Sigmoid colon (tissue), 7 donors: ENCODE data around the gene B4GALNT2. TPM values are rescaled to one million over a fixed set of nuclear protein-coding genes. Genes with fewer than 3 reads are reported as not detected.
A peak's percentile ranks its signal among the peaks of the same experiment; 100 is the strongest.
"Not testable (repeated sequence)": the region's sequence is repeated elsewhere in the genome, so short reads cannot be mapped to it uniquely, and the experiment has no call there.

Experiments used
- DNase-seq: peaks from one replicate; pipeline ENCODE4 v3.0.0-alpha.2; 2019
- H3K27ac ChIP-seq, 4 donors: fragments of 200-600 bp; sonication (generic); one replicate each; pipeline ENCODE4 v1.5.1; 2016 to 2019; ENCODE audit warnings: mild to moderate bottlenecking in 1 of 4
- H3K27me3 ChIP-seq, 3 donors: fragments of 200-600 bp; sonication (generic); one replicate each; pipeline ENCODE4 v1.5.1; 2019; ENCODE audit warnings: mild to moderate bottlenecking in 1 of 3
- H3K36me3 ChIP-seq, 4 donors: fragments of 200-600 bp; sonication (generic); one replicate each; pipeline ENCODE4 v1.5.1; 2016 to 2019
- H3K4me1 ChIP-seq, 4 donors: fragments of 200-600 bp; sonication (generic); one replicate each; pipeline ENCODE4 v1.5.1; 2017 to 2019
- H3K4me3 ChIP-seq, 4 donors: fragments of 200-600 bp; sonication (generic); one replicate each; pipeline ENCODE4 v1.5.1; 2017 to 2019; ENCODE audit warnings: mild to moderate bottlenecking in 2 of 4, moderate library complexity in 1 of 4
- H3K9me3 ChIP-seq, 4 donors: fragments of 200-600 bp in 3 of 4; sonication (generic) in 3 of 4; one replicate each; pipeline versions ENCODE4 v1.5.1 to v1.6.1; 2013 to 2019
- EP300 ChIP-seq, 4 donors: sonication (generic); formaldehyde crosslinking; IDR thresholded peaks; one replicate each; pipeline ENCODE4 v1.6.1; 2017; ENCODE audit warnings: antibody characterized with exemption in 4 of 4
- POLR2A ChIP-seq, 2 donors: fragments of 450-650 bp; IDR thresholded peaks; one replicate each; pipeline ENCODE4 v1.6.1; 2016; ENCODE audit warnings: antibody characterized with exemption in 2 of 2, mild to moderate bottlenecking in 2 of 2, moderate library complexity in 2 of 2
- POLR2AphosphoS5 ChIP-seq, 4 donors: sonication (generic); formaldehyde crosslinking; IDR thresholded peaks; one replicate each; pipeline ENCODE4 v1.6.1; 2017; ENCODE audit warnings: antibody characterized with exemption in 4 of 4
- WGBS, 2 donors: extraction: QIAGEN DNeasy Blood & Tissue Kit; methylation state at CpG; one replicate each; pipeline ENCODE4 v1.1.7; 2013; 5-methylcytosine and 5-hydroxymethylcytosine counted together
- intact Hi-C: fragments of 100-400 bp; cut with DNase I; formaldehyde crosslinking; loops from one replicate; pipeline ENCODE4 v1.15.1; 2023
- polyA plus RNA-seq, 3 donors: library from polyadenylated mRNA; stranded (reverse); fragments of 200-250 nt; gene quantifications; one replicate each; pipeline ENCODE4 v1.2.3, GENCODE V29; 2013
- total RNA-seq, 4 donors: library from RNA; depleted of rRNA; stranded (reverse); fragments of >200 nt; gene quantifications; one replicate each; pipeline ENCODE4 v1.1.0, GENCODE V29; 2016
- TF ChIP-seq, protein P1 (sequence below), 4 experiments: fragments of 450-650 bp in 3 of 4; fragments of 200-600 bp in 1 of 4; IDR thresholded peaks; one replicate each; pipeline ENCODE4 v1.5.1; 2016 to 2019; ENCODE audit warnings: antibody characterized with exemption in 4 of 4, mild to moderate bottlenecking in 3 of 4, moderate library complexity in 2 of 4
- donor health status: healthy with polysubstance abuse.
- donor health status: Bipolar disorder and iron deficiency.
- donor health status: healthy.

B4GALNT2 gene
- total and polyA plus RNA-seq, 7 donors: 2.4 to 4.1 (median 3.9) TPM; not detected in 4

DNA sequence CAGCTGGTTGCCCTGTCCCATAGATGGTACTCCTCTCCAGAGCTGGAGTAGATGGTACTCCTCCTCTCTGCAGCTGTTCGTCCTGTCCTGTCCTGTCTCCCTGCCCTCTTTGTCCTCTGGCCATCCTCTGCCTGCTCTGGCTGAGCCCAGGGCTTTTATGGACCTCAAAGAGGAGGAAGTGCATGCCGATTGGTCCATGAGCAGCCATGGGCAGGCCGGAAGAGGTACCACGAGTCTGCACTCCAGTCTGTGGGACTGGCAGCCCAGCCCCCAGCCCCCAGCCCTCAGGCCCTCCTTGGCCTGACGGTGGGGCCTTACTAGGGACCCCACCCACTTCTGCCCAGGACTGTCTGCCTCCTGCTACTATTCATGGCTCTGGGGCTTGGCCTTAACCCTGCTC lies 50.8 kb downstream of the B4GALNT2 start:
- Histone ChIP-seq H3K36me3 (no peaks in the 10 kb centered on the region), H3K4me1 (no peaks in the 10 kb centered on the region), H3K27ac (no peak overlapping the region), H3K4me3 (no peak overlapping the region), H3K9me3 (no peaks in the 10 kb centered on the region), H3K27me3 (no peaks in the 10 kb centered on the region)
- intact Hi-C loops: no loop called here
- TF ChIP-seq, protein P1, sequence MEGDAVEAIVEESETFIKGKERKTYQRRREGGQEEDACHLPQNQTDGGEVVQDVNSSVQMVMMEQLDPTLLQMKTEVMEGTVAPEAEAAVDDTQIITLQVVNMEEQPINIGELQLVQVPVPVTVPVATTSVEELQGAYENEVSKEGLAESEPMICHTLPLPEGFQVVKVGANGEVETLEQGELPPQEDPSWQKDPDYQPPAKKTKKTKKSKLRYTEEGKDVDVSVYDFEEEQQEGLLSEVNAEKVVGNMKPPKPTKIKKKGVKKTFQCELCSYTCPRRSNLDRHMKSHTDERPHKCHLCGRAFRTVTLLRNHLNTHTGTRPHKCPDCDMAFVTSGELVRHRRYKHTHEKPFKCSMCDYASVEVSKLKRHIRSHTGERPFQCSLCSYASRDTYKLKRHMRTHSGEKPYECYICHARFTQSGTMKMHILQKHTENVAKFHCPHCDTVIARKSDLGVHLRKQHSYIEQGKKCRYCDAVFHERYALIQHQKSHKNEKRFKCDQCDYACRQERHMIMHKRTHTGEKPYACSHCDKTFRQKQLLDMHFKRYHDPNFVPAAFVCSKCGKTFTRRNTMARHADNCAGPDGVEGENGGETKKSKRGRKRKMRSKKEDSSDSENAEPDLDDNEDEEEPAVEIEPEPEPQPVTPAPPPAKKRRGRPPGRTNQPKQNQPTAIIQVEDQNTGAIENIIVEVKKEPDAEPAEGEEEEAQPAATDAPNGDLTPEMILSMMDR (IDR thresholded peaks at IDR 0.05): no peak
- no peak for TF ChIP-seq POLR2AphosphoS5 (IDR thresholded peaks at IDR 0.05)
- no peak for TF ChIP-seq EP300 (IDR thresholded peaks at IDR 0.05)
- WGBS, 2 donors: 88 to 89% methylated on average over 5 of the region's 5 CpGs
- no peak for DNase-seq

- TF ChIP-seq EP300 (IDR thresholded peaks at IDR 0.05): no peak
- TF ChIP-seq POLR2AphosphoS5 (IDR thresholded peaks at IDR 0.05): no peak
- no peak for TF ChIP-seq POLR2A (IDR thresholded peaks at IDR 0.05)
- TF ChIP-seq, protein P1 (IDR thresholded peaks at IDR 0.05): no peak
- intact Hi-C loops: no loop called here
- Histone ChIP-seq H3K27ac (no peak overlapping the region), H3K9me3 (no peaks in the 10 kb centered on the region), H3K36me3 (no peaks in the 10 kb centered on the region), H3K27me3 (no peaks in the 10 kb centered on the region), H3K4me1 (no peaks in the 10 kb centered on the region), H3K4me3 (no peak overlapping the region)
- DNase-seq: no peak
- WGBS, 2 donors: 86 to 96% methylated on average over 7 of the region's 7 CpGs
These were observed 51.2 kb downstream of the B4GALNT2 start for GRCh38 chr17:49183801-49184200.

DNA sequence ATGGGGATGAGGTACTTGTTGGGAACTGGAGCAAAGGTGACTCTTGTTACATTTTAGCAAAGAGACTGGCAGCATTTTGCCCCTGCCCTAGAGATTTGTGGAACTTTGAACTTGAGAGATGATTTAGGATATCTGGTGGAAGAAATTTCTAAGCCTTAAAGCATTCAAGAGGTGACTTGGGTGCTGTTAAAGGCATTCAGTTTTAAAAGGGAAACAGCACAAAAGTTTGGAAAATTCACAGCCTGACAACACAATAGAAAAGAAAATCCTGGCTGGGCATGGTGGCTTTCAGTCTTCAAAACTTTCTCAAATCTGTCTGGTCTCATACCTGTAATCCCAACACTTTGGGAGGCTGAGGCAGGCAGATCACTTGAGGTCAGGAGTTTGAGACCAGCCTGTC lies 52.0 kb downstream of the B4GALNT2 start:
- H3K27me3 ChIP-seq, H3K27ac ChIP-seq, H3K36me3 ChIP-seq, DNase-seq, H3K4me3 ChIP-seq, H3K4me1 ChIP-seq, intact Hi-C loops, H3K9me3 ChIP-seq: not testable (repeated sequence)

DNA sequence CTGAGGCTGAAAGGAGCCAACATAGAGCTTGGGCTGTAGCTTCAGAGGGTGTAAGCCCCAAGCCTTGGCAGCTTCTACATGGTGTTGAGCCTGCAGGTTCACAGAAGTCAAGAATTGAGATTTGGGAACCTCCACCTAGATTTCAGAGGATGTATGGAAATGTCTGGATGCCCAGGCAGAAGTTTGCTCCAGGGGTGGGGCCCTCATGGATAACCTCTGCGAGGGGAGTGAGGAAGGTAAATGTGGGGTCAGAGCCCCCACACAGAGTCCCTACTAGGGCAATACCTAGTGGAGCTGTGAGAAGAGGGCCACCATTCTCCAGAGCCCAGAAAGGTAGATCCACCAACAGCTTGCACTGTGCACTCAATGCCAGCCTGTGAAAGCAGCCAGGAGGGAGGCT lies 52.8 kb downstream of the B4GALNT2 start:
- H3K27ac ChIP-seq, intact Hi-C loops: not testable (repeated sequence)
- 92 to 94% methylated on average over 1 of the region's 1 CpG for WGBS, 2 donors

DNA sequence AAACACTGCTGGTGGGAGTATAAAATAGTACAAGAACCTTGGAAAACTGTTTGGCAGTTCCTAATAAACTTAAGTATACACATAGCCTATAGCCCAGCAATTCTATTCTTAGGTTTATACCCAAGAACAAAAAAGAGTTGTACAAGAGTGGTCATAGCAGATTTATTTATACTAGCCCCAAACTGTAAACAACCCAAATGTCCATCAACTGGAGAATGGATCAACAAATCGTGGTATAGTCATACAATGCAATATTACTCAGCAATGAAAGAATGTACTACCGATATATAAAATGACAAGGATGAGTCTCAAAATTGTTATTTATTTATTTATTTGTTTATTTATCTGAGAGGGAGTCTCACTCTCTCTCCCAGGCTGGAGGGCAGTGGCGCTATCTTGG lies 54.7 kb downstream of the B4GALNT2 start:
- Histone ChIP-seq H3K27ac (no peak overlapping the region), H3K4me3 (no peak overlapping the region), H3K4me1 (peaks cover 0 to 11% (median 4%) of the 10 kb centered on the region in 4 donors), H3K9me3 (no peaks in the 10 kb centered on the region), H3K27me3 (no peaks in the 10 kb centered on the region), H3K36me3 (no peaks in the 10 kb centered on the region)
- 88 to 90% methylated on average over 3 of the region's 3 CpGs for WGBS, 2 donors
- TF ChIP-seq, protein P1 (IDR thresholded peaks at IDR 0.05): no peak
- no peak for TF ChIP-seq POLR2AphosphoS5 (IDR thresholded peaks at IDR 0.05)
- TF ChIP-seq EP300 (IDR thresholded peaks at IDR 0.05): no peak
- no peak for TF ChIP-seq POLR2A (IDR thresholded peaks at IDR 0.05)
- DNase-seq: no peak
- intact Hi-C loops: no loop called here

More for the DNA sequence above, 52.8 kb downstream of the B4GALNT2 start:
- not testable (repeated sequence) for H3K27me3 ChIP-seq, H3K9me3 ChIP-seq, H3K4me3 ChIP-seq, H3K36me3 ChIP-seq, DNase-seq, H3K4me1 ChIP-seq

DNA sequence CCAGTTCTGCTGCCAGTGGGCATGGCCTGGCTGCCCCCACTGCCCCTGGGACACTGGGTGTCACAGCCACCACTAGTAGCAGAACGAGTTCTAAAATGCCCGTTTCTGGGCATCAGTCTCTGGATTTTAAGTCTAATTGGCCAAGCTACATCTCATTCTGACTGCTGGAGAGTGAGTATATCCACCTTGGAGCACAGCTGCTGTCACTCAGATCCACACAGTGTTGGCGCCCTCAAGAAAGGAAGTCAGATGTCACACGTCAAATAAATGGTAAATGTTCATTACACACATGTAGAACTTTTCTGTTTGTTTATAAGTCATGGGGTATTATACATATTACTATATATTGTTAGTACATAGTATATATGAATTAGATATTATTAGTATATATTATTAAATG lies 58.4 kb downstream of the B4GALNT2 start:
- DNase-seq: no peak
- Histone ChIP-seq H3K4me1 (peaks cover 7 to 19% (median 14%) of the 10 kb centered on the region in 4 donors), H3K9me3 (no peaks in the 10 kb centered on the region), H3K27me3 (no peaks in the 10 kb centered on the region), H3K27ac (peak overlapping the region in 1 of 4 donors; percentile 99), H3K4me3 (no peak overlapping the region), H3K36me3 (no peaks in the 10 kb centered on the region)
- intact Hi-C loops: loop anchor here (5.0 to 10.0 kb wide), 3 partner anchors 36 to 286 kb away; partner anchors contain the start of genes PHB1 and UBE2Z
- WGBS, 2 donors: 29 to 60% methylated on average over 4 of the region's 4 CpGs
- no peak for TF ChIP-seq EP300 (IDR thresholded peaks at IDR 0.05)
- no peak for TF ChIP-seq POLR2AphosphoS5 (IDR thresholded peaks at IDR 0.05)
- TF ChIP-seq, protein P1 (IDR thresholded peaks at IDR 0.05): no peak
- no peak for TF ChIP-seq POLR2A (IDR thresholded peaks at IDR 0.05)
